Stimulated activated naive CD4-positive, alpha-beta T cell (primary cell): ENCODE measurements around the gene MYO7A.

Experiments
- DNase-seq, 6 experiments: peaks; one replicate each; lab custom pipeline; 2025; lab: John Stamatoyannopoulos, UW

Gene MYO7A

GRCh38 chr11:77127920-77128691 lies at the start of gene MYO7A:
Gene MYO7A (plus strand): TSS chr11:77128246. CDS start chr11:77130635, 2,389 bp downstream.
- DNase-seq = peak in 1 of 6 experiments; percentile 29

DNA sequence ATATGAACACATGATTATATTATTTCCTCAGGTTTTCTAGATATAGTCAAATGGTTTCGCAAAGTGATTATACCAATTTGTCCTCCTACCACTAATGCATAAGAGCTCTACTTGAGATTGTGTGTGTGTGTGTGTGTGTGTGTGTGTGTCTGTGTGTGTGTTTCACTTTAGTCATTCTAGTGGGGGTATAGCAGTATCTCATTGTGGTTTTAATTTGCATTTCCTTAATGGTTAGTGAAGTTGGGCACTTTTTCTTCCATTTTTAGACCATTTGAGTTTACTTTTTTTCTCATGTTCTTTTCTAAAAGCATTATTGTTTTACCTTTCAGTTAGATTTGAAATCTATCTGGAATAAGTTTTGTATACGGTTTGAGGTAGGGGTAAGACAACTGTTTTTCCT lies 48.4 kb upstream of the MYO7A start:
- DNase-seq = no peak

GRCh38 chr11:77080643-77081210 lies 47.3 kb upstream of the MYO7A start:
- no peak for DNase-seq

DNA sequence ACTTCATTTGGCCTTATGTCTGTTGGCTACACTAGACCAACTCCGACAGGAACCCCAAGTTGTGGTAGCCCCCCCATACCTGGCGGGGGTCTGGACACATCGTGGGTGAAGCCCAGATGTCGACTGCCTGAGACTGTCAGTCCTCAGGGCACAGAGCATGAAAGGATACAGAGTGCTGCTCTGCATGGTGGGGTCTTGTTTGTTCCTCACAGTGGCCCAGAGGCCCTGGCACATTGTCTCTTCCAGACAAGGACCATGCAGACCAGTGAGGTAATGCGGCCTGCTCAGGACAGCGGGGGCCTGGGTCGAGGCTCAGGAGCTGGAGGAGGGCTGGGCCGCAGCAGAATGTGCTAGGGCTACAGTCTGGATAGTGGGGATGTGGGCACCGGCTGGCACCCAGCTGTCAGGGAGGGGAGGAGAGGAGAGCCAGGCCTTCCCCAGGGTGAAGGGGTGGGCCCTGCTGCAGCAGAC lies 46.6 kb upstream of the MYO7A start:
- DNase-seq = no peak

- peak in 1 of 6 experiments; percentile 43 for DNase-seq
These were observed 45.8 kb upstream of the MYO7A start for GRCh38 chr11:77081976-77082836.

DNA sequence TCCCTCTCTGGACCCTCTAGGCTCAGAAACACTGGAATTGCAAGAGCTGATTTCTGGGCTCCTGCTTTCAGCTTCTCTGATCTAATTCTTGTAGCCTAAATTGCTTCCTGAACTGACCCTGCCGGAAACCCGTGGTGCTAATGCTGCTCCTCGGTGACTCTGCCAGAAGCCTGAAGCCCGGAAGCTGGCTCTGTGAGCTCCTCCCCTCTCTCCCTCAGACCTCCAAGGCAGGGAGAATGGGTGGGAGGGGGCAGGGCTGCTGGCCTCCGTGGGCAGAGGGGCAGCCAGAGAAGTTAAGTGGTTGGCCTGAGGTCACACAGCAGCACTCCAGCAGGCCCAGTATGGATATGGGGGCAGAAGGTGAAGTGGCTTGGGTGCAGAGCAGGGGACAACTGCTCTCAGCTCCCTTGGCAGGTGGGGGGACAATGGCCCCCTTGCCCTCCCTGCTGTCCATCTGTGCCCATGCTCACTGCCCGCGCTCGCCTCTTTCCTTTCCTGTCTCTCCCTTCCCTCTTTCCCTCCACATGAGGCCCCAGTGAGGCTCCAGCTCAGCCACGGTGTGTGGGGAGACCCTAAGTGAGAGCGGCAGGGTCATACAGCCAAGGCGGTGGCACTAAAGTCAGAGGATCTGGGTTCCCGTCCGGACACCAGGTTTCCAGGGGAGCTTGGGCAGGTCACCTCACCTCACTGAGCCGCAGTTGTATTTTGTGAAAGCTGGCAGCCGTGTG lies 45.0 kb upstream of the MYO7A start:
- peak; percentile 19 to 59 (median 37) for DNase-seq

GRCh38 chr11:77083566-77084245 lies 44.3 kb upstream of the MYO7A start:
- no peak for DNase-seq

GRCh38 chr11:77084581-77085191 lies 43.4 kb upstream of the MYO7A start:
- DNase-seq = no peak

- no peak for DNase-seq
These were observed 42.4 kb upstream of the MYO7A start for GRCh38 chr11:77085652-77086051.

GRCh38 chr11:77086521-77087472 lies 41.2 kb upstream of the MYO7A start:
- DNase-seq = no peak

- DNase-seq = no peak
These were observed 40.3 kb upstream of the MYO7A start for GRCh38 chr11:77087723-77088225.

GRCh38 chr11:77088236-77089003 lies 39.6 kb upstream of the MYO7A start:
- DNase-seq = no peak

GRCh38 chr11:77089004-77089545 lies 39.0 kb upstream of the MYO7A start:
- DNase-seq = no peak

DNA sequence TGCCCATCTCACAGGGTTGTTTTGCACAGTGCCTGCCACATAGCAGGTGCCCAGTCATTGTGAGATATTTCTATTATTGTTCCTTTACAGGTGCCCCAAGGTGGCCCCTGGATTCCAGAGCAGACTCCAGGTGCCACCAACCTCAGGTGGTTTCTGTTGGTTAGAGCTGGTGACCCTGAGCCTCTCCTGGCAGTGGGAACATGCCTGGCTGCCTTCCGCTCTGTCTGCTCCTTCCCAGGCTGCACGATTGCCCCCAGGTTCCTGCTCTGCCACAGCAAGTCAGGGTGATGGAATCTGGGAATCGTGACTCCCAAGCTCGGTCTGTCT lies 38.0 kb upstream of the MYO7A start:
- no peak for DNase-seq

DNA sequence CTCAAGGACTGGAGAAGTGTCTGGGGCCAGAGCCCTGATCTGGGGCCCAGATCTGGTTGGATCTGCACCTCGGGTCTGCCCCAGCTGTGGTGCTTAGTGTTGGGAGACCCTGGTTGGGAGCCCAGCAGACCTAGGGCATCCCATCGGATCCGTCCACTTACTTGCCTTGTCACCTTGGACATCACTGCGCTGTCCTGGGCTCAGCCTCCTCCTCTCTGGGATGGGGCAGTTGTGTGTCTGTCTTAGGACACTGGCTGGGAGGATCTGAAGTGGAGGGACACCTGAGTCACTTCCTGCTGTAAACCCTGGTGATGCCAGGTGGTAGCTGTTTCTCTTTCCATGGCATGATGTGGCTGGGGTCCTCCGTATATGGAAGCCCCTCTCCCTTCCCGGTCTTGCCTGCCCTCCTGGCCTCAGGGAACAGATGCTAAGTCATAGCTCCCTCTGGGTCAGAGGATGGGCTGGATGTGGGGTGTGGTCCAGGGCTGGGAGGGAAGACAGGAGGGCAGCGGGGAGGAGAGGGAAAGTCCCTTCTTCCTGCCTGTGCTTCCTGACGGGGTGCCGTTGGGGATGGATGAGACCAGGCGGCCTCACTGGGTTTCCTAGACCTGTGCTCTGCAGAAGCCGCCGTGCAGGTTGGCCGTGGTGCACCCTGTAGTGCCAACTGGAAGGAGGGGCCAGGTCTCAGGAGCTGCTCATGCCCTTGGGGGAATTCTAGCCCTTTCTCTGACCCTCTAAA lies 37.5 kb upstream of the MYO7A start:
- DNase-seq = no peak

GRCh38 chr11:77091146-77091940 lies 36.7 kb upstream of the MYO7A start:
- DNase-seq = peak; percentile 55 to 75 (median 66)

DNA sequence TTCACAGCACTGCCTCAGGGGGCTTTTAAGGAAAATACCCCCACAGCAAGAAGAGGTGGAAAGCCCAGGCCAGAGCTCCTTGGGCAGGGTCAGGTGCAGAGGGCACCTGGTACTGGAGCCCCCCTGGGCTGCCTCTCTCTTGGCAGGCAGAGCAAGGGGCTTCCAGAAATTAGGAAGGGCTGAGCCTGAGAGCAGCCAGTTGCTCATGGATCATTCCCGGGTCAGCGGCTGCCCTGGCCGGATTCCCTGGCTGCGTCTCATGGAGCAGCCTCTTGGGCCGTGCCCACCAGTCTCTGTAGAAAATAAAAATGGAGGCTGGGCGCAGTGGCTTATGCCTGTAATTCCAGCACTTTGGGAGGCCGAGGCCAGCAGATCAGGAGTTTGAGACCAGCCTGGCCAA lies 35.7 kb upstream of the MYO7A start:
- no peak for DNase-seq
